ENCODE results near the gene CGB2. TPM values are rescaled to one million over a fixed set of nuclear protein-coding genes. Genes with fewer than 3 reads are reported as not detected.

CGB2 gene
- total and polyA plus RNA-seq, 2 of the 13 experiments (the other 11 are each of a cell fraction or from before 2014, with no cell fraction given), result not detected

GRCh38 chr19:48993175-48994034, 38.3 kb upstream of the CGB2 start, which contains the start of the genes GYS1 and RUVBL2 (continued):
- TF ChIP-seq, protein P1, sequence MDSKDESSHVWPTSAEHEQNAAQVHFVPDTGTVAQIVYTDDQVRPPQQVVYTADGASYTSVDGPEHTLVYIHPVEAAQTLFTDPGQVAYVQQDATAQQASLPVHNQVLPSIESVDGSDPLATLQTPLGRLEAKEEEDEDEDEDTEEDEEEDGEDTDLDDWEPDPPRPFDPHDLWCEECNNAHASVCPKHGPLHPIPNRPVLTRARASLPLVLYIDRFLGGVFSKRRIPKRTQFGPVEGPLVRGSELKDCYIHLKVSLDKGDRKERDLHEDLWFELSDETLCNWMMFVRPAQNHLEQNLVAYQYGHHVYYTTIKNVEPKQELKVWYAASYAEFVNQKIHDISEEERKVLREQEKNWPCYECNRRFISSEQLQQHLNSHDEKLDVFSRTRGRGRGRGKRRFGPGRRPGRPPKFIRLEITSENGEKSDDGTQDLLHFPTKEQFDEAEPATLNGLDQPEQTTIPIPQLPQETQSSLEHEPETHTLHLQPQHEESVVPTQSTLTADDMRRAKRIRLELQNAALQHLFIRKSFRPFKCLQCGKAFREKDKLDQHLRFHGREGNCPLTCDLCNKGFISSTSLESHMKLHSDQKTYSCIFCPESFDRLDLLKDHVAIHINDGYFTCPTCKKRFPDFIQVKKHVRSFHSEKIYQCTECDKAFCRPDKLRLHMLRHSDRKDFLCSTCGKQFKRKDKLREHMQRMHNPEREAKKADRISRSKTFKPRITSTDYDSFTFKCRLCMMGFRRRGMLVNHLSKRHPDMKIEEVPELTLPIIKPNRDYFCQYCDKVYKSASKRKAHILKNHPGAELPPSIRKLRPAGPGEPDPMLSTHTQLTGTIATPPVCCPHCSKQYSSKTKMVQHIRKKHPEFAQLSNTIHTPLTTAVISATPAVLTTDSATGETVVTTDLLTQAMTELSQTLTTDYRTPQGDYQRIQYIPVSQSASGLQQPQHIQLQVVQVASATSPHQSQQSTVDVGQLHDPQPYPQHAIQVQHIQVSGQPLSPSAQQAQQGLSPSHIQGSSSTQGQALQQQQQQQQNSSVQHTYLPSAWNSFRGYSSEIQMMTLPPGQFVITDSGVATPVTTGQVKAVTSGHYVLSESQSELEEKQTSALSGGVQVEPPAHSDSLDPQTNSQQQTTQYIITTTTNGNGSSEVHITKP (CRISPR knock-in tag; IDR thresholded peaks at IDR 0.05; ENCODE audit: low read depth), result no peak
- TF ChIP-seq ZNF879 (CRISPR knock-in tag; IDR thresholded peaks at IDR 0.05) (no peak), SKI (IDR thresholded peaks at IDR 0.05; ENCODE audit: partially characterized antibody) (no peak), TEF (CRISPR knock-in tag; IDR thresholded peaks at IDR 0.05) (no peak), PHF8 (CRISPR knock-in tag; IDR thresholded peaks at IDR 0.05) (peak; percentile 60), HNRNPK (IDR thresholded peaks at IDR 0.05; ENCODE audit: low read depth, low read length, poor library complexity, severe bottlenecking) (no peak), CBX1 (IDR thresholded peaks at IDR 0.05; ENCODE audit: low read depth) (peak; percentile 81), ADNP (CRISPR knock-in tag; IDR thresholded peaks at IDR 0.05) (no peak), ZNF674 (CRISPR knock-in tag; IDR thresholded peaks at IDR 0.05; ENCODE audit: low read depth) (no peak), ZSCAN5A (CRISPR knock-in tag; IDR thresholded peaks at IDR 0.05; ENCODE audit: borderline replicate concordance) (0 out of 2 replicates have a peak, but pooled peaks have one; percentile 59), FIP1L1 (IDR thresholded peaks at IDR 0.05; ENCODE audit: borderline replicate concordance, insufficient read depth, low read depth, low read length) (no peak), SATB2 (CRISPR knock-in tag; IDR thresholded peaks at IDR 0.05) (no peak), ZNF607 (CRISPR knock-in tag; IDR thresholded peaks at IDR 0.05; ENCODE audit: borderline replicate concordance) (peak; percentile 59)
- TF ChIP-seq, protein P2, sequence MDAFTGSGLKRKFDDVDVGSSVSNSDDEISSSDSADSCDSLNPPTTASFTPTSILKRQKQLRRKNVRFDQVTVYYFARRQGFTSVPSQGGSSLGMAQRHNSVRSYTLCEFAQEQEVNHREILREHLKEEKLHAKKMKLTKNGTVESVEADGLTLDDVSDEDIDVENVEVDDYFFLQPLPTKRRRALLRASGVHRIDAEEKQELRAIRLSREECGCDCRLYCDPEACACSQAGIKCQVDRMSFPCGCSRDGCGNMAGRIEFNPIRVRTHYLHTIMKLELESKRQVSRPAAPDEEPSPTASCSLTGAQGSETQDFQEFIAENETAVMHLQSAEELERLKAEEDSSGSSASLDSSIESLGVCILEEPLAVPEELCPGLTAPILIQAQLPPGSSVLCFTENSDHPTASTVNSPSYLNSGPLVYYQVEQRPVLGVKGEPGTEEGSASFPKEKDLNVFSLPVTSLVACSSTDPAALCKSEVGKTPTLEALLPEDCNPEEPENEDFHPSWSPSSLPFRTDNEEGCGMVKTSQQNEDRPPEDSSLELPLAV (CRISPR knock-in tag; conservative IDR thresholded peaks at IDR 0.05; ENCODE audit: low read depth), result no peak
- TF ChIP-seq, protein P3, sequence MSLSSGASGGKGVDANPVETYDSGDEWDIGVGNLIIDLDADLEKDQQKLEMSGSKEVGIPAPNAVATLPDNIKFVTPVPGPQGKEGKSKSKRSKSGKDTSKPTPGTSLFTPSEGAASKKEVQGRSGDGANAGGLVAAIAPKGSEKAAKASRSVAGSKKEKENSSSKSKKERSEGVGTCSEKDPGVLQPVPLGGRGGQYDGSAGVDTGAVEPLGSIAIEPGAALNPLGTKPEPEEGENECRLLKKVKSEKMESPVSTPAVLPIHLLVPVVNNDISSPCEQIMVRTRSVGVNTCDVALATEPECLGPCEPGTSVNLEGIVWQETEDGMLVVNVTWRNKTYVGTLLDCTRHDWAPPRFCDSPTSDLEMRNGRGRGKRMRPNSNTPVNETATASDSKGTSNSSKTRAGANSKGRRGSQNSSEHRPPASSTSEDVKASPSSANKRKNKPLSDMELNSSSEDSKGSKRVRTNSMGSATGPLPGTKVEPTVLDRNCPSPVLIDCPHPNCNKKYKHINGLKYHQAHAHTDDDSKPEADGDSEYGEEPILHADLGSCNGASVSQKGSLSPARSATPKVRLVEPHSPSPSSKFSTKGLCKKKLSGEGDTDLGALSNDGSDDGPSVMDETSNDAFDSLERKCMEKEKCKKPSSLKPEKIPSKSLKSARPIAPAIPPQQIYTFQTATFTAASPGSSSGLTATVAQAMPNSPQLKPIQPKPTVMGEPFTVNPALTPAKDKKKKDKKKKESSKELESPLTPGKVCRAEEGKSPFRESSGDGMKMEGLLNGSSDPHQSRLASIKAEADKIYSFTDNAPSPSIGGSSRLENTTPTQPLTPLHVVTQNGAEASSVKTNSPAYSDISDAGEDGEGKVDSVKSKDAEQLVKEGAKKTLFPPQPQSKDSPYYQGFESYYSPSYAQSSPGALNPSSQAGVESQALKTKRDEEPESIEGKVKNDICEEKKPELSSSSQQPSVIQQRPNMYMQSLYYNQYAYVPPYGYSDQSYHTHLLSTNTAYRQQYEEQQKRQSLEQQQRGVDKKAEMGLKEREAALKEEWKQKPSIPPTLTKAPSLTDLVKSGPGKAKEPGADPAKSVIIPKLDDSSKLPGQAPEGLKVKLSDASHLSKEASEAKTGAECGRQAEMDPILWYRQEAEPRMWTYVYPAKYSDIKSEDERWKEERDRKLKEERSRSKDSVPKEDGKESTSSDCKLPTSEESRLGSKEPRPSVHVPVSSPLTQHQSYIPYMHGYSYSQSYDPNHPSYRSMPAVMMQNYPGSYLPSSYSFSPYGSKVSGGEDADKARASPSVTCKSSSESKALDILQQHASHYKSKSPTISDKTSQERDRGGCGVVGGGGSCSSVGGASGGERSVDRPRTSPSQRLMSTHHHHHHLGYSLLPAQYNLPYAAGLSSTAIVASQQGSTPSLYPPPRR (CRISPR knock-in tag; IDR thresholded peaks at IDR 0.05; ENCODE audit: borderline replicate concordance), result no peak
